ENCODE results near the gene ABR.

Gene ABR

DNA sequence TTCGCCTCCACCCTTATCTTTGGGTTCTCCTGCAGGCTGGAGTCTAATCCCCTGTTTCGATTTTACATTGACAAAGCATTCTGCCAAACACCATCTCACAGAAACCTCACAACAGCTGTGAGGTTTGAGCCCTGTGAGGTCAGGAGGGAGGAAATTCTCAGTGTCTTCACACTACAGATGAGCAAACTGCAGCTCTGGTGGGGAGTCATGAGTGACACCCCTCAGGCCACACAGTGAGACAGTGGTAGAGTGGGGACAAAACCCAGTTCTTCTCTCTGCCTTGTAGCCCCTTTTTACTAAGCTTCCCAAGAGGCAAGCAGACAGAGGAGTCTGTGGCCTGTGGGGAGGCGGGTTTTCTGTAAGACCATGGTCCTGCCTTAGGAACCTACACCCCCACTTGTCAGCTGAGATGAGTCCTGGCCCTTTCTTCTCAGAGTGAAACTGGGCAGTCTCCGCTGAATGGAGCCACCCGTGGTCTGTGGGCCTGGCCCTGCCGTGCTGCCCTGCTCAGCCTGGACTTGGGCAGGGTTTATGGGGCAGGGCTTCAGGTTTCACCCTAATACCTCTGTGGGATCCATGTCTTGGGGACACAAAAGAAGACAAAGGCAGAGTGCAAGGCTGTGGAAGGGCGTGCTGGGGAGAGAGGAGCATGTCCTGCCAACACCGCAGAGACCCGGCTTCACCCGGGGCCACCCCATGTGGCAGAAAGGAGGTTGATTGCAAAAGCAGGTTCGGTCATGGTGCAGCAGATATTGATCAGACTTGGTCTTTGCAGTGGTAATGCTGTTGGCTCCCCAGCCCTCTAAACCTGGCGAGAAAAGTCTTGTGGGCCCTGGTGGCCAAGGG is 59.0 kb downstream of the ABR start:
- DNase-seq (ENCODE audit: low spot score) = no peak
- H3K4me3 Mint-ChIP-seq = no peak overlapping the region
- peaks cover 2% of the 10 kb centered on the region for H3K27me3 Mint-ChIP-seq (ENCODE audit: low read depth)
- no peaks in the 10 kb centered on the region for H3K36me3 Mint-ChIP-seq (ENCODE audit: low read depth)
- H3K9me3 Mint-ChIP-seq = no peaks in the 10 kb centered on the region
- H3K4me1 Mint-ChIP-seq (ENCODE audit: low read depth) = peaks cover 11% of the 10 kb centered on the region
- H3K27ac Mint-ChIP-seq = peak overlapping the region; percentile 20

DNA sequence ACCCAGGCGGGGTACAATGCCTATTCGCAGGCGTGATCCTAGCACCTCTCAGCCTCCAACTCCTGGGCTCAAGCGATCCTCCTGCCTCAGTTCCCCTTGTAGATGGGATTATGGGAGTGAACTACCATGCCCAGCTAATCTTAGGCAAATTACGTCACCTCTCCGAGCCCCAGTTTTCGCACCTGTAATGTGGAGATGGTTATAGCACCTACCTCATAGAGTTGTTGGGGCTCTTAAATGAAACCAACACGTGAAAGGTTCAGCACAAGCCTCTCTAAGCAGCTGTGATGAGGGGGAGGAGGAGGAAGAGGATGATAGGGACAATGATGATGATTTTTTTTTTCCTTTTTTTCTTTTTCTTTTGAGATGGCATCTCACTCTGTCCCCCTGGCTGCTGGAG is 59.9 kb downstream of the ABR start:
- no peak for DNase-seq (ENCODE audit: low spot score)
- H3K9me3 Mint-ChIP-seq = no peaks in the 10 kb centered on the region
- no peak overlapping the region for H3K4me3 Mint-ChIP-seq
- H3K27me3 Mint-ChIP-seq (ENCODE audit: low read depth) = peaks cover 2% of the 10 kb centered on the region
- no peak overlapping the region for H3K27ac Mint-ChIP-seq
- peaks cover 18% of the 10 kb centered on the region for H3K4me1 Mint-ChIP-seq (ENCODE audit: low read depth)
- no peaks in the 10 kb centered on the region for H3K36me3 Mint-ChIP-seq (ENCODE audit: low read depth)

GRCh38 chr17:1116602-1117001 is 63.2 kb downstream of the ABR start:
- H3K9me3 Mint-ChIP-seq = no peaks in the 10 kb centered on the region
- DNase-seq (ENCODE audit: low spot score) = no peak
- no peak overlapping the region for H3K4me3 Mint-ChIP-seq
- H3K4me1 Mint-ChIP-seq (ENCODE audit: low read depth) = peaks cover 20% of the 10 kb centered on the region
- H3K27ac Mint-ChIP-seq = no peak overlapping the region
- H3K27me3 Mint-ChIP-seq (ENCODE audit: low read depth) = no peaks in the 10 kb centered on the region
- no peaks in the 10 kb centered on the region for H3K36me3 Mint-ChIP-seq (ENCODE audit: low read depth)

- no peak overlapping the region for H3K4me3 Mint-ChIP-seq
- no peak overlapping the region for H3K27ac Mint-ChIP-seq
- no peak for DNase-seq (ENCODE audit: low spot score)
- H3K36me3 Mint-ChIP-seq (ENCODE audit: low read depth) = peaks cover under 1% of the 10 kb centered on the region
- H3K4me1 Mint-ChIP-seq (ENCODE audit: low read depth) = peaks cover 36% of the 10 kb centered on the region
- H3K27me3 Mint-ChIP-seq (ENCODE audit: low read depth) = no peaks in the 10 kb centered on the region
- no peaks in the 10 kb centered on the region for H3K9me3 Mint-ChIP-seq
Observed at GRCh38 chr17:1112875-1113274, 66.9 kb downstream of the ABR start.

- DNase-seq (ENCODE audit: low spot score) = no peak
- Mint-ChIP-seq H3K36me3 (ENCODE audit: low read depth) (peaks cover 4% of the 10 kb centered on the region), H3K9me3 (no peaks in the 10 kb centered on the region), H3K27ac (peak overlapping the region; percentile 51), H3K4me3 (peak overlapping the region; percentile 37), H3K4me1 (ENCODE audit: low read depth) (peaks cover 41% of the 10 kb centered on the region), H3K27me3 (ENCODE audit: low read depth) (no peaks in the 10 kb centered on the region)
Observed at GRCh38 chr17:1111599-1112443, 68.0 kb downstream of the ABR start.

DNA sequence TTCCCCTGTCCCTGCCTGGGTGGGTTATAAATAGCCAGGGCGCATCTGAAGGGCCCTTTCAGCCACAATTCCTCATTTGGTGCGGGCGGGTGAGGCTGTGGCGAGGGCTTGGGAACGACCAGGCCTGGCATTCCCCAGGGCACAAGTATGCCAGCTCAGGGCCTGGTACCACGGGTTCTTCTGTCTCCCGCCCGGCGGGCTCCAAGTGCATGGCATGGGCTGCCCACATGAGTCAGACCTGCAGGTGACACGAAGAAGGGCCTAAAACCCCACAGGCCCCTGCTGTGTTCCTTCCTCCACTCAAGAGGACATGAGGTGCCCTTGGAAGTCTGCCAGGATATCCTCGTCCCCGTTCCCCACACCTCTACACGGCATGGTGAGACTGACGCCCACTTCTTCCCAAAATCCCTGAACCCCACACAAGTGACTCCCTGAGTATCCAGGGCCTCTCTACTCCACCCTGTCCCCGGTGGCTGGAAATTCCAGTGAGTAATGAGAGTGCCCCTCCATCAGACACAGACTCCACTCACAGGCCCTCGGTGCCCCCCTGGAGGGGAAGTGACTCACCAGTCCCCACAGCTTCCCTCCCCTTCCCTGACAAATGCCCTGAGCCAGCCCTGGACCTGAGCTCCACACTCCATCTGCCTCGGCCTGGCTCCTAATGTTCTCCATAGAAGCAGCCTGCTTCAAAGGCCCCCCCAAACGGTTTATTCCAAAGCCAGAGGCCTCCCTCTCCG is 68.8 kb downstream of the ABR start:
- peaks cover 8% of the 10 kb centered on the region for H3K36me3 Mint-ChIP-seq (ENCODE audit: low read depth)
- H3K9me3 Mint-ChIP-seq = no peaks in the 10 kb centered on the region
- DNase-seq (ENCODE audit: low spot score) = peak; percentile 20
- no peaks in the 10 kb centered on the region for H3K27me3 Mint-ChIP-seq (ENCODE audit: low read depth)
- H3K4me3 Mint-ChIP-seq = peak overlapping the region; percentile 37
- peak overlapping the region; percentile 51 for H3K27ac Mint-ChIP-seq
- H3K4me1 Mint-ChIP-seq (ENCODE audit: low read depth) = peaks cover 40% of the 10 kb centered on the region

- DNase-seq (ENCODE audit: low spot score) = no peak
- Mint-ChIP-seq H3K36me3 (ENCODE audit: low read depth) (peaks cover 11% of the 10 kb centered on the region), H3K27me3 (ENCODE audit: low read depth) (no peaks in the 10 kb centered on the region), H3K9me3 (no peaks in the 10 kb centered on the region), H3K4me1 (ENCODE audit: low read depth) (peaks cover 42% of the 10 kb centered on the region), H3K27ac (peak overlapping the region; percentile 84), H3K4me3 (peak overlapping the region; percentile 83)
Observed at GRCh38 chr17:1110541-1110861, 69.3 kb downstream of the ABR start.

DNA sequence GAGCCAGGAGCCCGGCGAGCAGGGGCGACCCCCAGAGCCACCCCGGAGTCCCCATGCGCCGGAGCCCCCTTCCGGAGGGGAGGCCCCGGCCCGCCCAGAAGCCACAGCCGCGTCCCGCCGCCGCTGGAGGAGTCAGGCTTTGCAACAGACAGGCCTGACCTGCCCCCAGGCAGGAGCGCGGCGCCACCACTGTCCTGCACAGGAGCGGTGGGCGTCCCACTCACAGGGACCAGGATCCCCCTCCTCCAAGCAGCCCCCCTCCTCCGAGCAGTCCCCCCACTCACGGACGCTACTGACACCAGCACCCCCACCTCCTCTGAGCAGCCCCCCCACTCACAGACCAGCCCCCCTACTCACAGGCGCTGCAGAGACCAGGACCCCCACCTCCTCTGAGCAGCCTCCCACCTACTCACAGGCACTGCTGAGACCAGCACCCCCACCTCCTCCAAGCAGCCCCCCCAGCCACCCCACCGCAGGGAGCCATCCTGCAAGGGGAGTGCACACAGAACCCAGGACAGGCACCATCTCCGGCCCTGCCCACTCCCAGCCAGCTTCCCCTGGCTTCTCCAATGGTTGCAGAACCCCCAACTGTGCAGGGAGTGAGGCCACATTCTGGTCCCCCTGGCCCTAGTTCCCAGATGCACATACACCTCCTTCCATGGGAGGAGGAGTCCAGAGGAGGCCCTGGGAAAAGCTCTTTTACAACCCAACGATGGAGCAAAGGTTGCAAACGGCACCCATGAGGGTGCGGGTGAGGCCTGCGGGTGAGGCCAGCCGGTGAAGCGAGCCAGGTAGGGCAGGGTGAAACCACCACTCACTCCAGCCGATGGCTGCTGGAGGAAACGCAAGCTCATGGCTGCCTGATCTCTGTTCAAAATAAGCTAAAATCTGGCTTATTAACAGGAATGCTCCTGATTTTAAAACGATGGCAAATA is 69.9 kb downstream of the ABR start:
- peaks cover 36% of the 10 kb centered on the region for H3K4me1 Mint-ChIP-seq (ENCODE audit: low read depth)
- no peaks in the 10 kb centered on the region for H3K9me3 Mint-ChIP-seq
- H3K36me3 Mint-ChIP-seq (ENCODE audit: low read depth) = peaks cover 11% of the 10 kb centered on the region
- H3K4me3 Mint-ChIP-seq = peak overlapping the region; percentile 83
- no peaks in the 10 kb centered on the region for H3K27me3 Mint-ChIP-seq (ENCODE audit: low read depth)
- no peak for DNase-seq (ENCODE audit: low spot score)
- peak overlapping the region; percentile 84 for H3K27ac Mint-ChIP-seq

DNA sequence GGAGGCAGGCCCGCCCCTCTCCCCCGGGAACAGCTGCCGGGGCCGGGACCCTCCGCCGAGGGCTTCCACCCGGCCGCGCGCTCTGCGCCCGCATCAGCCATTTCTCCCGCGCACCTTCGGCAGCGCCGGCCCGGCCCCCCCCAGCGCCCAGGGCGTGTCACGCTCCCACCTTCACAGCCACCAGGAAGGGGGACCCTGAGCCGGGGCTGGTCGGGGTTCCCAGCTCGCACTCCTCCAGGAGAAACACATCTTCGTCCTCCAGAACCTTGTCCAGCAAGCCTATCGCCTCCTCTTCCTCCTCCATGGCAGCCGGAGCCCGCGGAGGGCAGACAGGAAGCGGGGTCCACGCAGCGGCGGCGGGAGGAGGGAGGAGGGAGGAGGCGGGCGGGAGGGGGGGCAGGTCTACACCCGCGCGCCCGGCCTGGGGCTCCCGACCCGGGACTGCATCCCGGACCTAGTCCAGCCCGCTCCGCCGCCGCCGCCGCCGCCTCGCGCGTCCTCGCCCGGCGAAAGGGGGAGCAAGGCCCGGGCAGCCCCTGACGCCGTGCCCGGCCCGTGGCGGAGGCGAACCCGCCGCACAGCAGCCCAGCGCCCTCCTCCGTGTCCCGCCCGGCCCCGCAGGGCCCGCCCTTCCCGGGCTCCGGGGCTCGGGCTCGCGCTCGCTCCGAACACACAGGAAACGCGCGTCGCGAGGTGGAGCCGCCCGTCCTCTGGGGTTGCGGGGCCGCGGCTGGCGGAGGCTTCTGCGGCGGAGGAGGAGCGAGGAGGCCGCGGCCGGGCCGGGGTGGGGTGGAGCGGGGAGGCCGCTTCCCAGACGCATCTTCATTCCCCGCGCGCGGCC is 70.8 kb downstream of the ABR start:
- H3K4me1 Mint-ChIP-seq (ENCODE audit: low read depth) = peaks cover 32% of the 10 kb centered on the region
- no peaks in the 10 kb centered on the region for H3K9me3 Mint-ChIP-seq
- H3K36me3 Mint-ChIP-seq (ENCODE audit: low read depth) = peaks cover 11% of the 10 kb centered on the region
- peak; percentile 61 for DNase-seq (ENCODE audit: low spot score)
- H3K27ac Mint-ChIP-seq = peak overlapping the region; percentile 86
- no peaks in the 10 kb centered on the region for H3K27me3 Mint-ChIP-seq (ENCODE audit: low read depth)
- peak overlapping the region; percentile 86 for H3K4me3 Mint-ChIP-seq

GRCh38 chr17:1108478-1108764 is 71.4 kb downstream of the ABR start:
- no peak for DNase-seq (ENCODE audit: low spot score)
- H3K27ac Mint-ChIP-seq = peak overlapping the region; percentile 49
- peak overlapping the region; percentile 82 for H3K4me3 Mint-ChIP-seq
- no peaks in the 10 kb centered on the region for H3K27me3 Mint-ChIP-seq (ENCODE audit: low read depth)
- H3K36me3 Mint-ChIP-seq (ENCODE audit: low read depth) = peaks cover 16% of the 10 kb centered on the region
- no peaks in the 10 kb centered on the region for H3K9me3 Mint-ChIP-seq
- peaks cover 32% of the 10 kb centered on the region for H3K4me1 Mint-ChIP-seq (ENCODE audit: low read depth)

GRCh38 chr17:1107777-1108477 is 71.9 kb downstream of the ABR start:
- Mint-ChIP-seq H3K36me3 (ENCODE audit: low read depth) (peaks cover 17% of the 10 kb centered on the region), H3K9me3 (no peaks in the 10 kb centered on the region), H3K27ac (peak overlapping the region; percentile 69), H3K27me3 (ENCODE audit: low read depth) (no peaks in the 10 kb centered on the region), H3K4me3 (peak overlapping the region; percentile 82), H3K4me1 (ENCODE audit: low read depth) (peaks cover 32% of the 10 kb centered on the region)
- no peak for DNase-seq (ENCODE audit: low spot score)

- DNase-seq (ENCODE audit: low spot score) = no peak
- H3K27ac Mint-ChIP-seq = no peak overlapping the region
- H3K4me1 Mint-ChIP-seq (ENCODE audit: low read depth) = peaks cover 32% of the 10 kb centered on the region
- no peaks in the 10 kb centered on the region for H3K27me3 Mint-ChIP-seq (ENCODE audit: low read depth)
- peaks cover 18% of the 10 kb centered on the region for H3K36me3 Mint-ChIP-seq (ENCODE audit: low read depth)
- H3K4me3 Mint-ChIP-seq = peak overlapping the region; percentile 82
- no peaks in the 10 kb centered on the region for H3K9me3 Mint-ChIP-seq
Observed at GRCh38 chr17:1107083-1107776, 72.6 kb downstream of the ABR start.
